HepG2 (cell line): ENCODE data around the gene FNDC10. TPM values are rescaled to one million over a fixed set of nuclear protein-coding genes. Genes with fewer than 3 reads are reported as not detected.

Experiments used
- ATF7 ChIP-seq, 2 experiments: fragments of 450-650 bp in 1 of 2; sonication (generic) in 1 of 2; formaldehyde crosslinking in 1 of 2; IDR thresholded peaks; 2 replicates each; pipeline versions ENCODE4 v1.4.0 to v1.6.1; 2016 to 2020; ENCODE audit warnings: antibody characterized with exemption in 1 of 2, mild to moderate bottlenecking in 1 of 2, missing genetic modification reagents in 1 of 2
- CAMTA2 ChIP-seq: sonication (generic); formaldehyde crosslinking; IDR thresholded peaks from 2 replicates; pipeline ENCODE4 v1.4.0; 2020; ENCODE audit warnings: mild to moderate bottlenecking, missing genetic modification reagents, borderline replicate concordance
- ELF4 ChIP-seq: sonication (generic); formaldehyde crosslinking; IDR thresholded peaks from 2 replicates; pipeline ENCODE4 v1.5.0; 2020; ENCODE audit warnings: missing genetic modification reagents, mild to moderate bottlenecking, moderate library complexity, borderline replicate concordance
- HHEX ChIP-seq: IDR thresholded peaks from 2 replicates; pipeline ENCODE4 v1.6.1; 2016; ENCODE audit warnings: control low read depth
- HNF1B ChIP-seq: sonication (generic); formaldehyde crosslinking; IDR thresholded peaks from 2 replicates; pipeline ENCODE4 v1.5.1; 2020; ENCODE audit warnings: mild to moderate bottlenecking, moderate library complexity, missing genetic modification reagents
- JARID2 ChIP-seq: sonication (generic); formaldehyde crosslinking; IDR thresholded peaks from 2 replicates; pipeline ENCODE4 v1.8.1; 2023; ENCODE audit warnings: missing genetic modification reagents, inconsistent platforms; ENCODE audit not compliant: insufficient replicate concordance
- JDP2 ChIP-seq: sonication (generic); formaldehyde crosslinking; IDR thresholded peaks from 2 replicates; pipeline ENCODE4 v1.8.1; 2022; ENCODE audit warnings: missing genetic modification reagents, borderline replicate concordance
- KLF15 ChIP-seq: sonication (generic); formaldehyde crosslinking; IDR thresholded peaks from 2 replicates; pipeline ENCODE4 v1.8.1; 2023; ENCODE audit warnings: borderline replicate concordance, mild to moderate bottlenecking, inconsistent platforms, missing genetic modification reagents, mixed read lengths
- MATR3 ChIP-seq: sonication (generic); formaldehyde crosslinking; IDR thresholded peaks from 2 replicates; pipeline ENCODE4 v1.4.0; 2020; ENCODE audit warnings: missing genetic modification reagents
- MTF1 ChIP-seq: sonication (generic); formaldehyde crosslinking; IDR thresholded peaks from 2 replicates; pipeline ENCODE4 v1.5.0; 2020; ENCODE audit warnings: missing genetic modification reagents
- NFE2 ChIP-seq: sonication (generic); formaldehyde crosslinking; IDR thresholded peaks from 2 replicates; pipeline ENCODE4 v1.4.0; 2020; ENCODE audit warnings: missing genetic modification reagents
- NR2C2 ChIP-seq: sonication (generic); formaldehyde crosslinking; IDR thresholded peaks from 2 replicates; pipeline ENCODE4 v1.4.0; 2020; ENCODE audit warnings: missing genetic modification reagents, mild to moderate bottlenecking, moderate library complexity, borderline replicate concordance
- PAXIP1 ChIP-seq: sonication (generic); formaldehyde crosslinking; conservative IDR thresholded peaks from 2 replicates; pipeline ENCODE4 v1.4.0; 2020; ENCODE audit warnings: mild to moderate bottlenecking, missing genetic modification reagents, moderate library complexity
- PTBP1 ChIP-seq: fragments of 200-400 bp; formaldehyde crosslinking; IDR thresholded peaks from 2 replicates; pipeline ENCODE4 v1.6.1; 2018; ENCODE audit warnings: low read length, low read depth; ENCODE audit not compliant: poor library complexity, severe bottlenecking
- RBM39 ChIP-seq: fragments of 200-400 bp; formaldehyde crosslinking; IDR thresholded peaks from one replicate; pipeline ENCODE4 v1.6.1; 2018; ENCODE audit warnings: antibody characterized with exemption, mild to moderate bottlenecking, low read depth, low read length; ENCODE audit not compliant: poor library complexity, severe bottlenecking
- SMYD3 ChIP-seq: sonication (generic); formaldehyde crosslinking; IDR thresholded peaks from 2 replicates; pipeline ENCODE4 v1.8.1; 2023; ENCODE audit warnings: mild to moderate bottlenecking, missing genetic modification reagents
- YY1 ChIP-seq: IDR thresholded peaks from 2 replicates; pipeline ENCODE4 v1.6.1; 2011; ENCODE audit warnings: low read length, low read depth, moderate library complexity, mild to moderate bottlenecking; ENCODE audit not compliant: insufficient read depth, insufficient replicate concordance
- ZBTB14 ChIP-seq: sonication (generic); formaldehyde crosslinking; IDR thresholded peaks from 2 replicates; pipeline ENCODE4 v1.4.0; 2020; ENCODE audit warnings: missing genetic modification reagents
- ZNF570 ChIP-seq: sonication (generic); formaldehyde crosslinking; IDR thresholded peaks from 2 replicates; pipeline ENCODE4 v1.4.0; 2020; ENCODE audit warnings: mild to moderate bottlenecking, missing genetic modification reagents, borderline replicate concordance
- polyA plus RNA-seq, 8 experiments: library from polyadenylated mRNA; depleted of rRNA in 3 of 8; stranded (reverse) in 7 of 8; unstranded in 1 of 8; fragments of >200 nt; fragmentation: Illumina TruSeq in 4 of 8; extraction: Trizol in 4 of 8; gene quantifications; 2 replicates each; pipeline versions ENCODE4 v1.2.1 to v1.2.3, GENCODE V29; 2011 to 2016; ENCODE audit warnings: low read depth in 4 of 8, missing spikeins in 1 of 8, mixed read lengths in 1 of 8; ENCODE audit not compliant: insufficient read depth in 1 of 8
- total RNA-seq, 5 experiments: library from RNA; depleted of rRNA; stranded (reverse); fragments of >200 nt; fragmentation: Illumina TruSeq; extraction: Trizol; gene quantifications; 2 replicates each; pipeline ENCODE4 v1.2.3, GENCODE V29; 2016; ENCODE audit warnings: low read depth in 1 of 5
- TF ChIP-seq, protein P1 (sequence below): sonication (generic); formaldehyde crosslinking; IDR thresholded peaks from 2 replicates; pipeline ENCODE4 v1.8.0; 2022; ENCODE audit warnings: mild to moderate bottlenecking, missing genetic modification reagents

FNDC10 gene
- total and polyA plus RNA-seq, 2 of the 13 experiments (the other 11 are each of a cell fraction or from before 2014, with no cell fraction given): 2.2 to 2.5 TPM

DNA sequence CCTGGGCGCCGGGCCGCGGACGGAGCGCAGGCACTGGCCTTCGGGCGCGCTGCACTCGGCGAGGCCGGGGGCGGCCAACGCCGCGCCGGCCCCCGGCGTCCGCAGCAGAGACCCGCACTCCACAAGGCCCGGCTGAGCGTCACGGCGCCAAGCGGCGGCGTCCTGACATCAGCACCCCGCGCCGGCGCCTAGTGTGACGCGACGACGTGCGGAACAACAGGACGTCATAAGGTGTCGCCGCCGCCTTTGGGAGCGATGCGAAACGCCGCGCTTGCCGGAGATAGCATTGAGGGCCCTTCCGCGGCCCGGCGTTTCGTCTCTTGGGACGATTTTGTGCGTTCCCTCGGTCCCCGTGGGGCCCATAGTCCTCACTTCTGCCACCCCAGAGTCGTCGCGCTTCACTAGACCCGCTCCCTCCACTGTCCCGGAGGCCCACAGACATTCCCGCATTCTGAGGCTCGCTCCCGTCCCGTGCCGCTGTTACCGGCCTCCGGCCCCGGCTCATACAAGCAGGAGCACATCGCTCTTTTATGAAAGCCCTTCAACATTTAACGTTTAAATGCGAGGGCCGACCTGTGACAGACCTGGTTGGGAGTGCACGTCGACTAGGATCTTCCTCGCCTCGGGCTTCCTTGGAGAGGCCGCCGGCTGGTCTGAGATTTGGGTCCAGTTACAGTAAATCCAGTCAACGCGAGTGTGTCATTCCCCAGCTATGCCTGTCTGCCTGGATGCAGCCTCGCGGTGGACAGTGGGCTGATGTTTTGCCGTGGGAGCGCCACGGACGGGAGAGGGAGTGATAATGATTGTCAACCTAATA, 25.0 kb downstream of the FNDC10 start, which contains the start of gene SSU72 (continued):
- TF ChIP-seq RBM39: no peak
- no peak for TF ChIP-seq HHEX (CRISPR knock-in tag)
- no peak for TF ChIP-seq JDP2 (CRISPR knock-in tag)
- no peak for TF ChIP-seq MATR3 (CRISPR knock-in tag)
- TF ChIP-seq SMYD3 (CRISPR knock-in tag): no peak
- no peak for TF ChIP-seq PAXIP1 (CRISPR knock-in tag)
- TF ChIP-seq ATF7 (IDR thresholded peaks at IDR 0.05): no peak
- no peak for TF ChIP-seq ATF7 (CRISPR knock-in tag; IDR thresholded peaks at IDR 0.05)
- TF ChIP-seq ELF4 (CRISPR knock-in tag): no peak
- no peak for TF ChIP-seq NFE2 (CRISPR knock-in tag)
- TF ChIP-seq NR2C2 (CRISPR knock-in tag): peak; percentile 42; the same call in 1 of the 2 replicates
- 0 out of 2 replicates have a peak, but pooled peaks have one; percentile 31 for TF ChIP-seq MTF1 (CRISPR knock-in tag)
- no peak for TF ChIP-seq KLF15
- TF ChIP-seq HNF1B (CRISPR knock-in tag): no peak
- TF ChIP-seq ZNF570 (CRISPR knock-in tag): no peak
- TF ChIP-seq, protein P1, sequence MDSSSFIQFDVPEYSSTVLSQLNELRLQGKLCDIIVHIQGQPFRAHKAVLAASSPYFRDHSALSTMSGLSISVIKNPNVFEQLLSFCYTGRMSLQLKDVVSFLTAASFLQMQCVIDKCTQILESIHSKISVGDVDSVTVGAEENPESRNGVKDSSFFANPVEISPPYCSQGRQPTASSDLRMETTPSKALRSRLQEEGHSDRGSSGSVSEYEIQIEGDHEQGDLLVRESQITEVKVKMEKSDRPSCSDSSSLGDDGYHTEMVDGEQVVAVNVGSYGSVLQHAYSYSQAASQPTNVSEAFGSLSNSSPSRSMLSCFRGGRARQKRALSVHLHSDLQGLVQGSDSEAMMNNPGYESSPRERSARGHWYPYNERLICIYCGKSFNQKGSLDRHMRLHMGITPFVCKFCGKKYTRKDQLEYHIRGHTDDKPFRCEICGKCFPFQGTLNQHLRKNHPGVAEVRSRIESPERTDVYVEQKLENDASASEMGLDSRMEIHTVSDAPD (CRISPR knock-in tag): 0 out of 2 replicates have a peak, but pooled peaks have one; percentile 38
- peak; percentile 79 for TF ChIP-seq YY1
- TF ChIP-seq PTBP1: no peak
- TF ChIP-seq CAMTA2: peak; percentile 22; the same call in 1 of the 2 replicates
- peak; percentile 50; the same call in 1 of the 2 replicates for TF ChIP-seq ZBTB14 (CRISPR knock-in tag)
- TF ChIP-seq JARID2 (CRISPR knock-in tag): no peak
